ENCODE data around the gene ST3GAL2.

The ST3GAL2 gene

GRCh38 chr16:70442344-70442743 lies 3.4 kb upstream of the ST3GAL2 start:
- H3K4me3 ChIP-seq (ENCODE audit: low read length): no peak overlapping the region
- no peak for TF ChIP-seq CTCF (IDR thresholded peaks at IDR 0.05; ENCODE audit: insufficient read depth, low read depth, low read length, missing control alignments)
- DNase-seq (ENCODE audit: low read depth): no peak

- no peak for DNase-seq (ENCODE audit: low read depth)
- TF ChIP-seq CTCF (IDR thresholded peaks at IDR 0.05; ENCODE audit: insufficient read depth, low read depth, low read length, missing control alignments): no peak
- H3K4me3 ChIP-seq (ENCODE audit: low read length): no peak overlapping the region
Measured at GRCh38 chr16:70441406-70441990, 2.6 kb upstream of the ST3GAL2 start.

GRCh38 chr16:70440009-70440692 lies 1.3 kb upstream of the ST3GAL2 start:
- H3K4me3 ChIP-seq (ENCODE audit: low read length): no peak overlapping the region
- TF ChIP-seq CTCF (IDR thresholded peaks at IDR 0.05; ENCODE audit: insufficient read depth, low read depth, low read length, missing control alignments): no peak
- no peak for DNase-seq (ENCODE audit: low read depth)

- no peak for TF ChIP-seq CTCF (IDR thresholded peaks at IDR 0.05; ENCODE audit: insufficient read depth, low read depth, low read length, missing control alignments)
- no peak for DNase-seq (ENCODE audit: low read depth)
- peak overlapping the region; percentile 45 for H3K4me3 ChIP-seq (ENCODE audit: low read length)
Measured at GRCh38 chr16:70438585-70438968, 323 bp downstream of the ST3GAL2 start.

GRCh38 chr16:70437582-70438557 lies 1.0 kb downstream of the ST3GAL2 start:
- peak overlapping the region; percentile 45 for H3K4me3 ChIP-seq (ENCODE audit: low read length)
- TF ChIP-seq CTCF (IDR thresholded peaks at IDR 0.05; ENCODE audit: insufficient read depth, low read depth, low read length, missing control alignments): no peak
- DNase-seq (ENCODE audit: low read depth): peak; percentile 34

- TF ChIP-seq CTCF (IDR thresholded peaks at IDR 0.05; ENCODE audit: insufficient read depth, low read depth, low read length, missing control alignments): no peak
- H3K4me3 ChIP-seq (ENCODE audit: low read length): no peak overlapping the region
- DNase-seq (ENCODE audit: low read depth): no peak
Measured at GRCh38 chr16:70437017-70437581, 1.8 kb downstream of the ST3GAL2 start.
